Glomerular visceral epithelial cell (primary cell): Measurements from ENCODE around the gene TDO2.

Experiments used
- DNase-seq: peaks from one replicate; pipeline ENCODE4 v3.0.0-alpha.2; 2016; ENCODE audit errors: extremely low spot score

Gene TDO2

GRCh38 chr4:155954118-155954685 lies 50.7 kb downstream of the TDO2 start:
- DNase-seq, result no peak

- no peak for DNase-seq
Observed at GRCh38 chr4:155954939-155955338, 51.4 kb downstream of the TDO2 start.

- no peak for DNase-seq
Observed at GRCh38 chr4:155956461-155956860, 53.0 kb downstream of the TDO2 start.

GRCh38 chr4:155959417-155959816 lies 55.9 kb downstream of the TDO2 start:
- no peak for DNase-seq

- no peak for DNase-seq
Observed at GRCh38 chr4:155960522-155960921, 57.0 kb downstream of the TDO2 start.

GRCh38 chr4:155961575-155961974 lies 58.1 kb downstream of the TDO2 start:
- DNase-seq, result no peak

GRCh38 chr4:155962767-155963166 lies 59.3 kb downstream of the TDO2 start:
- no peak for DNase-seq

GRCh38 chr4:155964016-155964891 lies 60.8 kb downstream of the TDO2 start:
- DNase-seq, result no peak

GRCh38 chr4:155966171-155966570 lies 62.7 kb downstream of the TDO2 start:
- no peak for DNase-seq

- peak; percentile 24 for DNase-seq
Observed at GRCh38 chr4:155966731-155967395, 63.4 kb downstream of the TDO2 start.
